GM12878 (cell line): ENCODE data around the gene LHFPL3. TPM values are rescaled to one million over a fixed set of nuclear protein-coding genes. Genes with fewer than 3 reads are reported as not detected.

ENCODE experiments used
- ATAC-seq: fragments of 200-7000 bp; cut with Tn5 transposase; 3 replicates; pipeline ENCODE4 v1.9.1; 2020; ENCODE audit warnings: mild to moderate bottlenecking, moderate library complexity
- Bru-seq: library from RNA; stranded (reverse); fragments of 400-500 nt; gene quantifications from one replicate; lab custom pipeline; 2021; lab: Mats Ljungman, UMichigan
- BruChase-seq, 2 experiments: library from RNA; stranded (reverse); fragments of 400-500 nt; gene quantifications; one replicate each; lab custom pipeline; 2021; lab: Mats Ljungman, UMichigan
- BruUV-seq: library from RNA; stranded (reverse); fragments of 400-500 nt; replicated peaks from 2 replicates; lab custom pipeline; 2021; lab: Mats Ljungman, UMichigan
- CTCF ChIA-PET: fragments of 300-600 bp; sonication (Branson Sonifier 250); formaldehyde crosslinking; extraction: SDS; loops from one replicate; lab custom pipeline; 2021; ENCODE audit warnings: inconsistent platforms; lab: Yijun Ruan, JAX
- POLR2A ChIA-PET: fragments of 350-600 bp; formaldehyde crosslinking; extraction: SDS; loops from one replicate; lab custom pipeline; 2021; ENCODE audit warnings: inconsistent platforms; lab: Charles Lee
- RAD21 ChIA-PET: fragments of 300-600 bp; sonication (Branson Sonifier 250); formaldehyde crosslinking; loops from one replicate; lab custom pipeline; 2023; ENCODE audit warnings: antibody characterized with exemption; ENCODE audit not compliant: unreplicated experiment; lab: Charles Lee
- SMC1A ChIA-PET: fragments of 300-600 bp; sonication (Branson Sonifier 250); formaldehyde crosslinking; loops from one replicate; lab custom pipeline; 2023; ENCODE audit not compliant: unreplicated experiment, uncharacterized antibody; lab: Charles Lee
- DNase-seq: peaks from one replicate; pipeline ENCODE4 v3.0.0-alpha.2; 2011; ENCODE audit warnings: low read depth, low spot score
- FAIRE-seq: peaks from 3 replicates; lab custom pipeline; 2011; peaks lifted over from hg19 to GRCh38; lab: Jason Lieb, UNC
- H2AFZ ChIP-seq: 2 replicates; pipeline ENCODE4 v1.6.0; 2011; ENCODE audit warnings: low read depth, low read length, control low read depth; ENCODE audit not compliant: control insufficient read depth
- H3K27ac ChIP-seq: 2 replicates; pipeline ENCODE4 v1.5.1; 2011; ENCODE audit warnings: control low read depth; ENCODE audit not compliant: control insufficient read depth, insufficient read depth
- H3K27me3 ChIP-seq, 2 experiments: replicated peaks in 1 of 2; 2 replicates each; pipeline versions ENCODE4 v1.6.0 to v1.6.1; 2011; ENCODE audit warnings: low read length in 1 of 2; ENCODE audit not compliant: control insufficient read depth in 2 of 2, insufficient read depth in 2 of 2
- H3K36me3 ChIP-seq, 2 experiments: 2 replicates each; pipeline ENCODE4 v1.5.1; 2011; ENCODE audit warnings: low read length in 1 of 2; ENCODE audit not compliant: control insufficient read depth in 2 of 2, insufficient read depth in 2 of 2
- H3K4me1 ChIP-seq: 2 replicates; pipeline ENCODE4 v1.6.1; 2011; ENCODE audit warnings: mild to moderate bottlenecking, low read length, moderate library complexity, mixed read lengths; ENCODE audit not compliant: control insufficient read depth, insufficient read depth
- H3K4me2 ChIP-seq: 2 replicates; pipeline ENCODE4 v1.6.0; 2011; ENCODE audit warnings: control low read depth; ENCODE audit not compliant: control insufficient read depth, insufficient read depth
- H3K4me3 ChIP-seq: fragments of 200-600 bp; sonication (generic); 2 replicates; pipeline ENCODE4 v1.5.1; 2016
- H3K79me2 ChIP-seq: 2 replicates; pipeline ENCODE4 v1.6.0; 2011; ENCODE audit warnings: low read length; ENCODE audit not compliant: control insufficient read depth, insufficient read depth
- H3K9ac ChIP-seq: 2 replicates; pipeline ENCODE4 v1.8.0; 2011; ENCODE audit warnings: low read length, control low read depth, mixed read lengths; ENCODE audit not compliant: control insufficient read depth, insufficient read depth
- H3K9me3 ChIP-seq: replicated peaks from 3 replicates; pipeline ENCODE4 v1.5.1; 2011; ENCODE audit warnings: mild to moderate bottlenecking, low read length; ENCODE audit not compliant: control insufficient read depth, insufficient read depth
- H4K20me1 ChIP-seq: 2 replicates; pipeline ENCODE4 v1.6.0; 2011; ENCODE audit not compliant: control insufficient read depth, insufficient read depth
- CHD2 ChIP-seq: IDR thresholded peaks from 2 replicates; pipeline ENCODE4 v1.6.1; 2011; ENCODE audit warnings: low read depth, low read length, improper control_type of control experiment, borderline replicate concordance
- CUX1 ChIP-seq: IDR thresholded peaks from 2 replicates; pipeline ENCODE4 v1.6.1; 2012; ENCODE audit warnings: improper control_type of control experiment, low read depth, low read length; ENCODE audit not compliant: insufficient replicate concordance
- E4F1 ChIP-seq: fragments of 450-650 bp; IDR thresholded peaks from 2 replicates; pipeline ENCODE4 v1.6.1; 2018; ENCODE audit warnings: borderline replicate concordance, mild to moderate bottlenecking; ENCODE audit not compliant: partially characterized antibody
- ESRRA ChIP-seq: IDR thresholded peaks from 2 replicates; pipeline ENCODE4 v1.6.1; 2012; ENCODE audit warnings: mild to moderate bottlenecking, low read length, improper control_type of control experiment
- HDAC2 ChIP-seq: fragments of 200-600 bp; sonication (generic); IDR thresholded peaks from 2 replicates; pipeline ENCODE4 v1.6.1; 2017
- MYB ChIP-seq: fragments of 150-350 bp; IDR thresholded peaks from 2 replicates; pipeline ENCODE4 v1.6.1; 2014; ENCODE audit warnings: mild to moderate bottlenecking, low read depth, low read length, borderline replicate concordance
- MYC ChIP-seq: IDR thresholded peaks from 2 replicates; pipeline ENCODE4 v1.6.1; 2011; ENCODE audit warnings: mild to moderate bottlenecking, low read length, moderate library complexity, inconsistent platforms; ENCODE audit not compliant: insufficient read depth, insufficient replicate concordance, insufficient read length, severe bottlenecking
- NR2C1 ChIP-seq: fragments of 450-650 bp; IDR thresholded peaks from 2 replicates; pipeline ENCODE4 v1.6.1; 2017; ENCODE audit warnings: antibody characterized with exemption, mild to moderate bottlenecking, moderate library complexity
- NRF1 ChIP-seq: conservative IDR thresholded peaks from 2 replicates; pipeline ENCODE4 v1.6.1; 2011; ENCODE audit warnings: mild to moderate bottlenecking, low read depth, low read length, improper control_type of control experiment
- YY1 ChIP-seq: IDR thresholded peaks from 2 replicates; pipeline ENCODE4 v1.6.1; 2011; ENCODE audit warnings: low read depth, mild to moderate bottlenecking, low read length
- WGBS: methylation state at CpG from one replicate; pipeline ENCODE4 v1.1.6; 2016; ENCODE audit warnings: low lambda C conversion rate; ENCODE audit not compliant: insufficient replicate concordance, insufficient coverage; ENCODE audit errors: missing lambda C conversion rate; 5-methylcytosine and 5-hydroxymethylcytosine counted together
- in situ Hi-C: fragments of 300-500 bp; cut with MboI; formaldehyde crosslinking; loops from 9 replicates; pipeline ENCODE4 v1.14.3; 2018; ENCODE audit warnings: mixed read lengths
- intact Hi-C: fragments of 100-400 bp; cut with micrococcal nuclease; formaldehyde crosslinking; loops from one replicate; pipeline ENCODE4 v1.14.2; 2022; ENCODE audit not compliant: unreplicated experiment
- long read RNA-seq, 2 experiments: library from polyadenylated mRNA; unstranded; transcript quantifications; one replicate each; pipeline ENCODE4 v2.0.0, GENCODE V29; 2019 to 2020
- polyA minus RNA-seq, 3 experiments: library from RNA; depleted of rRNA, polyadenylated mRNA; stranded (reverse); fragments of >200 nt; gene quantifications; 2 replicates each; pipeline ENCODE4 v1.2.3, GENCODE V29; 2011
- polyA plus RNA-seq, 11 experiments: library from polyadenylated mRNA; depleted of rRNA in 4 of 11; unstranded in 6 of 11; stranded (reverse) in 5 of 11; fragments of >200 nt; fragmentation: Nextera tagmentation in 4 of 11; fragmentation: Illumina TruSeq in 1 of 11; extraction: Ambion mirVana in 4 of 11; extraction: Trizol in 1 of 11; gene quantifications; 1 replicate in 1 of 11; 2 replicates in 10 of 11; pipeline versions ENCODE4 v1.2.1 to v1.2.3, GENCODE V29; 2011 to 2016; ENCODE audit warnings: inconsistent platforms in 2 of 11, missing spikeins in 2 of 11, low read depth in 1 of 11
- total RNA-seq, 4 experiments: library from RNA; depleted of rRNA in 3 of 4; stranded (reverse); fragments of >200 nt in 3 of 4; fragmentation: Illumina TruSeq in 1 of 4; extraction: Trizol in 1 of 4; gene quantifications; 2 replicates each; pipeline versions ENCODE4 v1.2.1 to v1.2.3, GENCODE V29; 2013 to 2021

The LHFPL3 gene
- total RNA-seq (2013; cell fraction: nucleolus; rRNA removed): not detected in 2 replicates
- total RNA-seq (2014; rRNA removed) (not detected in 2 replicates), total RNA-seq (2014; rRNA removed; fragmentation: Illumina TruSeq; extraction: Trizol) (not detected in 2 replicates), total RNA-seq (2021) (not detected in 2 replicates), polyA plus RNA-seq (2011; rRNA removed) (not detected in 2 replicates), polyA plus RNA-seq (2014; fragmentation: Illumina TruSeq; extraction: Trizol) (not detected in 2 replicates), polyA plus RNA-seq (2014; fragmentation: Nextera tagmentation; extraction: Ambion mirVana) (not detected), polyA plus RNA-seq (2014; rRNA removed) (not detected in 2 replicates), polyA plus RNA-seq (2016; fragmentation: Nextera tagmentation; extraction: Ambion mirVana) (under 1 TPM in 1 of 2 experiments, not detected in 1; 0.09 TPM), polyA minus RNA-seq (2011; rRNA and poly(A)+ RNA removed) (not detected in 2 replicates), Bru-seq, nascent RNA (percentile 13 among the genes with signal in this experiment), BruChase-seq, experiment 1, labeled RNA remaining after a 6-hour chase (percentile 14 among the genes with signal in this experiment), BruChase-seq, experiment 2, labeled RNA remaining after a 2-hour chase (percentile 13 among the genes with signal in this experiment)
- not detected for polyA plus RNA-seq (2011; ENCODE audit: low read depth)
- not detected in 2 replicates for polyA plus RNA-seq (2011; cell fraction: cytosol; rRNA removed)
- polyA plus RNA-seq (2011; cell fraction: nucleus; rRNA removed): not detected in 2 replicates
- not detected in 2 replicates for polyA plus RNA-seq (2012)
- polyA minus RNA-seq (2011; cell fraction: cytosol; rRNA and poly(A)+ RNA removed): not detected in 2 replicates
- polyA minus RNA-seq (2011; cell fraction: nucleus; rRNA and poly(A)+ RNA removed): not detected in 2 replicates
- long read RNA-seq, experiment 1: 0 reads
- long read RNA-seq, experiment 2, partial matches to known transcripts: 0 of 3 reads
- long read RNA-seq, experiment 2, other reads (novel, unspliced or antisense): 3 of 3 reads

- Histone ChIP-seq H3K9ac (no peak within 1 kb of the TSS), H3K4me3 (no peak within 1 kb of the TSS), H3K27ac (no peak within 1 kb of the TSS), H3K36me3 (no peaks in the 10 kb centered on the region), H3K4me1 (no peaks in the 10 kb centered on the region), H4K20me1 (no peaks in the 10 kb centered on the region), H3K9me3 (no peaks in the 10 kb centered on the region), H2AFZ (no peak within 1 kb of the TSS), H3K4me2 (peak within 1 kb of the TSS; percentile 3; the same call in 1 of the 2 replicates), H3K27me3 (peaks cover 8 to 12% of the 10 kb centered on the region in 2 experiments; a peak in 3 of 4 replicates), H3K79me2 (no peaks in the 10 kb centered on the region)
- intact Hi-C loops (no loop called here), in situ Hi-C loops (no loop called here)
- FAIRE-seq (no peak), DNase-seq (no peak), ATAC-seq (no peak)
- BruUV-seq: no TSS peak
- ChIA-PET RAD21 (no interaction called here), SMC1A (interaction anchor here (0.6 kb wide), 1 partner anchor 516 kb away, joined by 3 read pairs; no protein-coding TSS in a partner anchor), POLR2A (no interaction called here), CTCF (no interaction called here)
- 17% methylated on average over 28 of the region's 62 CpGs for whole genome bisulfite sequencing
- no peak for TF ChIP-seq MYC
- no peak for TF ChIP-seq CUX1
- no peak for TF ChIP-seq E4F1
- no peak for TF ChIP-seq ESRRA
- no peak for TF ChIP-seq CHD2
- no peak for TF ChIP-seq NR2C1
- TF ChIP-seq HDAC2: no peak
- no peak for TF ChIP-seq NRF1
- TF ChIP-seq YY1: no peak
- no peak for TF ChIP-seq MYB
Observed at GRCh38 chr7:104328296-104328969, at the start of gene LHFPL3. TSS of gene LHFPL3 (plus strand) at chr7:104328603.
